Mesothelial cell of epicardium (in vitro differentiated cells): Measurements from ENCODE around the gene QARS1. TPM values are rescaled to one million over a fixed set of nuclear protein-coding genes. Genes with fewer than 3 reads are reported as not detected.

Experiments
- DNase-seq, 2 experiments: peaks; one replicate each; pipeline ENCODE4 v3.0.0; 2021; ENCODE audit warnings: low spot score in 2 of 2; ENCODE audit not compliant: unreplicated experiment in 2 of 2
- H3K27ac Mint-ChIP-seq: 2 replicates; pipeline ENCODE4 v1.8.0; 2021; ENCODE audit warnings: mixed read lengths
- H3K27me3 Mint-ChIP-seq: 2 replicates; pipeline ENCODE4 v1.8.0; 2021; ENCODE audit warnings: low read depth, mixed read lengths
- H3K36me3 Mint-ChIP-seq: 2 replicates; pipeline ENCODE4 v1.8.0; 2021; ENCODE audit warnings: mixed read lengths
- H3K4me1 Mint-ChIP-seq: 2 replicates; pipeline ENCODE4 v1.8.0; 2021; ENCODE audit warnings: mixed read lengths
- H3K4me3 Mint-ChIP-seq: 2 replicates; pipeline ENCODE4 v1.8.0; 2021; ENCODE audit warnings: mild to moderate bottlenecking, moderate library complexity, mixed read lengths
- H3K9me3 Mint-ChIP-seq: 2 replicates; pipeline ENCODE4 v1.8.0; 2021; ENCODE audit warnings: mixed read lengths
- CTCF ChIP-seq: fragments of 200-600 bp; sonication (generic); IDR thresholded peaks from one replicate; pipeline ENCODE4 v1.5.0; 2021; ENCODE audit warnings: antibody characterized with exemption; ENCODE audit not compliant: unreplicated experiment
- total RNA-seq: library from RNA; stranded (reverse); gene quantifications from 3 replicates; pipeline ENCODE4 v1.2.1, GENCODE V29; 2021

The QARS1 gene
- total RNA-seq, 1 donor from 2014 or later, result 364 TPM

GRCh38 chr3:49120096-49120437 lies 15.5 kb upstream of the QARS1 start:
- TF ChIP-seq CTCF, result no peak
- peaks cover 11% of the 10 kb centered on the region for H3K4me1 Mint-ChIP-seq
- peak overlapping the region; percentile 85 for H3K4me3 Mint-ChIP-seq
- peaks cover 22% of the 10 kb centered on the region for H3K36me3 Mint-ChIP-seq
- H3K27me3 Mint-ChIP-seq, result no peaks in the 10 kb centered on the region
- no peaks in the 10 kb centered on the region for H3K9me3 Mint-ChIP-seq
- H3K27ac Mint-ChIP-seq, result peak overlapping the region; percentile 97
- DNase-seq, result no peak

- Mint-ChIP-seq H3K27me3 (no peaks in the 10 kb centered on the region), H3K9me3 (no peaks in the 10 kb centered on the region), H3K27ac (peak overlapping the region; percentile 97), H3K4me1 (peaks cover 11% of the 10 kb centered on the region), H3K4me3 (peak overlapping the region; percentile 85), H3K36me3 (peaks cover 21% of the 10 kb centered on the region)
- no peak for DNase-seq
- no peak for TF ChIP-seq CTCF
Observed at GRCh38 chr3:49119439-49119838, 14.9 kb upstream of the QARS1 start.

- Mint-ChIP-seq H3K27ac (peak overlapping the region; percentile 16), H3K4me1 (peaks cover 11% of the 10 kb centered on the region), H3K4me3 (peak overlapping the region; percentile 85), H3K36me3 (peaks cover 21% of the 10 kb centered on the region), H3K9me3 (no peaks in the 10 kb centered on the region), H3K27me3 (no peaks in the 10 kb centered on the region)
- DNase-seq, result no peak
- no peak for TF ChIP-seq CTCF
Observed at GRCh38 chr3:49119036-49119435, 14.5 kb upstream of the QARS1 start.

- DNase-seq, result no peak
- Mint-ChIP-seq H3K36me3 (peaks cover 38% of the 10 kb centered on the region), H3K4me3 (no peak overlapping the region), H3K27me3 (no peaks in the 10 kb centered on the region), H3K27ac (no peak overlapping the region), H3K4me1 (no peaks in the 10 kb centered on the region), H3K9me3 (no peaks in the 10 kb centered on the region)
- TF ChIP-seq CTCF, result no peak
Observed at GRCh38 chr3:49112262-49112661, 7.7 kb upstream of the QARS1 start.

GRCh38 chr3:49111347-49111746 lies 6.8 kb upstream of the QARS1 start:
- H3K9me3 Mint-ChIP-seq, result no peaks in the 10 kb centered on the region
- H3K36me3 Mint-ChIP-seq, result peaks cover 34% of the 10 kb centered on the region
- no peak overlapping the region for H3K4me3 Mint-ChIP-seq
- no peaks in the 10 kb centered on the region for H3K4me1 Mint-ChIP-seq
- H3K27ac Mint-ChIP-seq, result no peak overlapping the region
- no peak for DNase-seq
- H3K27me3 Mint-ChIP-seq, result no peaks in the 10 kb centered on the region
- TF ChIP-seq CTCF, result no peak

- TF ChIP-seq CTCF, result no peak
- no peak overlapping the region for H3K4me3 Mint-ChIP-seq
- H3K36me3 Mint-ChIP-seq, result peaks cover 29% of the 10 kb centered on the region
- H3K9me3 Mint-ChIP-seq, result no peaks in the 10 kb centered on the region
- H3K27me3 Mint-ChIP-seq, result no peaks in the 10 kb centered on the region
- DNase-seq, result no peak
- peaks cover 1% of the 10 kb centered on the region for H3K4me1 Mint-ChIP-seq
- H3K27ac Mint-ChIP-seq, result no peak overlapping the region
Observed at GRCh38 chr3:49110780-49111179, 6.2 kb upstream of the QARS1 start.
